ENCODE measurements around the gene OR10G6. TPM values are rescaled to one million over a fixed set of nuclear protein-coding genes. Genes with fewer than 3 reads are reported as not detected.

The OR10G6 gene, protein sequence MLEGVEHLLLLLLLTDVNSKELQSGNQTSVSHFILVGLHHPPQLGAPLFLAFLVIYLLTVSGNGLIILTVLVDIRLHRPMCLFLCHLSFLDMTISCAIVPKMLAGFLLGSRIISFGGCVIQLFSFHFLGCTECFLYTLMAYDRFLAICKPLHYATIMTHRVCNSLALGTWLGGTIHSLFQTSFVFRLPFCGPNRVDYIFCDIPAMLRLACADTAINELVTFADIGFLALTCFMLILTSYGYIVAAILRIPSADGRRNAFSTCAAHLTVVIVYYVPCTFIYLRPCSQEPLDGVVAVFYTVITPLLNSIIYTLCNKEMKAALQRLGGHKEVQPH
- total RNA-seq (2022) (not detected in 2 replicates), Bru-seq, nascent RNA (not detected), BruChase-seq, experiment 1, labeled RNA remaining after a 6-hour chase (not detected), BruChase-seq, experiment 2, labeled RNA remaining after a 2-hour chase (not detected)
- long read RNA-seq, result 0 reads

DNA sequence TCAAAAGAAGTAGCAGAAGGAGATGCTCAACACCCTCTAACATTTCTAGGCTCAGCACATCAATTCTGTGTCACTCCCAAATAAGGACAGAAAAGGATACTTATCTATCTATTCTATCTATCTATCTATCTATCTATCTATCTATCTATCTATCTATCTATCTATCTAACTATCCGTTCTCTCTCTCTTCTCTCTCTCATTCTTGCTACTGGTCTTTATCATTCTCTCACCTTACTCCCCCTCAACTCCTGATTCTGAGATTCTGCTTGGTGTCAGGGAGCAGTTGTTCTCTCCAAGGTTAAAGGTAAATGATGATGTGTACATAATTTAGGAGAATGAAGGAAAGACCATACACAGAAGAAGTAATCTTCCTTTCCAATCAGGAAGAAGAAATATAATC is at the start of gene OR10G6:
Gene OR10G6 (minus strand): TSS at position 43 of the 400 bp plus-strand sequence. CDS start 0 bp downstream, at position 43.
- Mint-ChIP-seq H3K36me3 (ENCODE audit: insufficient read depth, unreplicated experiment) (no peaks in the 10 kb centered on the region), H3K27me3 (ENCODE audit: unreplicated experiment) (no peaks in the 10 kb centered on the region), H3K27ac (ENCODE audit: unreplicated experiment) (no peak within 1 kb of the TSS), H3K9me3 (ENCODE audit: low read depth, unreplicated experiment) (peaks cover 14% of the 10 kb centered on the region), H3K4me1 (ENCODE audit: low read depth, unreplicated experiment) (no peaks in the 10 kb centered on the region), H3K4me3 (ENCODE audit: low read depth, unreplicated experiment) (no peak within 1 kb of the TSS)
- DNase-seq, result no peak
- BruUV-seq (replicated peaks), result no TSS peak
- CTCF ChIA-PET, result no interaction called here
- TF ChIP-seq, protein P1, sequence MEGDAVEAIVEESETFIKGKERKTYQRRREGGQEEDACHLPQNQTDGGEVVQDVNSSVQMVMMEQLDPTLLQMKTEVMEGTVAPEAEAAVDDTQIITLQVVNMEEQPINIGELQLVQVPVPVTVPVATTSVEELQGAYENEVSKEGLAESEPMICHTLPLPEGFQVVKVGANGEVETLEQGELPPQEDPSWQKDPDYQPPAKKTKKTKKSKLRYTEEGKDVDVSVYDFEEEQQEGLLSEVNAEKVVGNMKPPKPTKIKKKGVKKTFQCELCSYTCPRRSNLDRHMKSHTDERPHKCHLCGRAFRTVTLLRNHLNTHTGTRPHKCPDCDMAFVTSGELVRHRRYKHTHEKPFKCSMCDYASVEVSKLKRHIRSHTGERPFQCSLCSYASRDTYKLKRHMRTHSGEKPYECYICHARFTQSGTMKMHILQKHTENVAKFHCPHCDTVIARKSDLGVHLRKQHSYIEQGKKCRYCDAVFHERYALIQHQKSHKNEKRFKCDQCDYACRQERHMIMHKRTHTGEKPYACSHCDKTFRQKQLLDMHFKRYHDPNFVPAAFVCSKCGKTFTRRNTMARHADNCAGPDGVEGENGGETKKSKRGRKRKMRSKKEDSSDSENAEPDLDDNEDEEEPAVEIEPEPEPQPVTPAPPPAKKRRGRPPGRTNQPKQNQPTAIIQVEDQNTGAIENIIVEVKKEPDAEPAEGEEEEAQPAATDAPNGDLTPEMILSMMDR (IDR thresholded peaks at IDR 0.05; ENCODE audit: unreplicated experiment), result no peak
- intact Hi-C loops (cut with micrococcal nuclease; ENCODE audit: unreplicated experiment), result no loop called here

DNA sequence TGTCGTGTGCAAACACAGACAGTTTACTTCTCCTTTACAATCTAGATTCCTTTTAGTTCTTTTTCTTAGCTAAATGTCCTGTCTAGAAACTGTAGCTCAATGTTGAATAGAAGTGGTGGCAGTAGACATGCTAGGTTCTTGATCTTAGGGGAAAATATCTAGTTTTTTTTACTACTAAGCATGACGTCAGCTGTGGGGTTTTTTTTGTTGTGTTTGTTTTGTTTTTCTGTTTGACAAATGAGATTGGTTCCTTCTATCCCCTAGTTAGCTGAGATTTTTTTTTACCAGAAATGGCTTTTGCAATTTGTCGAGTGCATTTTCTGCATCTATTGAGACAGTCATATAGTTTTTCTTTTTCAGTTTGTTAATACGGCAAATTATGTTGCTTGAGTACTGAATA is 48.5 kb upstream of the OR10G6 start:
- no peak for DNase-seq
- no peaks in the 10 kb centered on the region for H3K27me3 Mint-ChIP-seq (ENCODE audit: unreplicated experiment)
- intact Hi-C loops (cut with micrococcal nuclease; ENCODE audit: unreplicated experiment), result no loop called here
- CTCF ChIA-PET, result no interaction called here
- no peak overlapping the region for H3K4me3 Mint-ChIP-seq (ENCODE audit: low read depth, unreplicated experiment)
- no TSS peak for BruUV-seq (replicated peaks)
- H3K27ac Mint-ChIP-seq (ENCODE audit: unreplicated experiment), result no peak overlapping the region
- H3K9me3 Mint-ChIP-seq (ENCODE audit: low read depth, unreplicated experiment), result peaks cover 6% of the 10 kb centered on the region
- no peaks in the 10 kb centered on the region for H3K4me1 Mint-ChIP-seq (ENCODE audit: low read depth, unreplicated experiment)
- no peaks in the 10 kb centered on the region for H3K36me3 Mint-ChIP-seq (ENCODE audit: insufficient read depth, unreplicated experiment)
- TF ChIP-seq, protein P1 (IDR thresholded peaks at IDR 0.05; ENCODE audit: unreplicated experiment), result no peak

DNA sequence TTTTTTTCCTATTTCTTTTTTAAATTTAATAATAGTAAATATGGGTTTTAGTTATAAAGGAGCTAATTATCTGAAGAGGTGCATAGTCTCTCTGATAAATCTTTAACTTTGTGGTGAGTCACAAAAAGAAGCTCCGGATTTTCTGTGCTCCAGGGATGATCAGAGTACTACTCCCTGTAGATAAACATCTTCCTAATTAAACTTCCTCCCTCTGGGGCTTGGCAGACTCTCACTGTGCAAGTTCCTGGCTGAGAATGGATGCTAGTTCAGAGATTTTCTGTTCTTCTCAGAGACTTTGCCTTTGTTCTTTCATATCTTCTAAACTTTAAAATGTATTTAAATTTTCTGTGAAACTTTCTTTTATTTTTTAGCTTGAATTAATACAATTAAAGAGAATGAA is 46.3 kb upstream of the OR10G6 start, which contains the start of gene OR10G7:
Gene OR10G7 (minus strand): TSS at position 72 of the 400 bp plus-strand sequence. CDS start 2,324 bp downstream, outside the sequence.
- Mint-ChIP-seq H3K4me1 (ENCODE audit: low read depth, unreplicated experiment) (no peaks in the 10 kb centered on the region), H3K9me3 (ENCODE audit: low read depth, unreplicated experiment) (peaks cover under 1% of the 10 kb centered on the region), H3K27ac (ENCODE audit: unreplicated experiment) (no peak within 1 kb of the TSS), H3K27me3 (ENCODE audit: unreplicated experiment) (no peaks in the 10 kb centered on the region), H3K4me3 (ENCODE audit: low read depth, unreplicated experiment) (no peak within 1 kb of the TSS), H3K36me3 (ENCODE audit: insufficient read depth, unreplicated experiment) (no peaks in the 10 kb centered on the region)
- intact Hi-C loops (cut with micrococcal nuclease; ENCODE audit: unreplicated experiment), result no loop called here
- TF ChIP-seq, protein P1 (IDR thresholded peaks at IDR 0.05; ENCODE audit: unreplicated experiment), result no peak
- no TSS peak for BruUV-seq (replicated peaks)
- CTCF ChIA-PET, result no interaction called here
- no peak for DNase-seq

DNA sequence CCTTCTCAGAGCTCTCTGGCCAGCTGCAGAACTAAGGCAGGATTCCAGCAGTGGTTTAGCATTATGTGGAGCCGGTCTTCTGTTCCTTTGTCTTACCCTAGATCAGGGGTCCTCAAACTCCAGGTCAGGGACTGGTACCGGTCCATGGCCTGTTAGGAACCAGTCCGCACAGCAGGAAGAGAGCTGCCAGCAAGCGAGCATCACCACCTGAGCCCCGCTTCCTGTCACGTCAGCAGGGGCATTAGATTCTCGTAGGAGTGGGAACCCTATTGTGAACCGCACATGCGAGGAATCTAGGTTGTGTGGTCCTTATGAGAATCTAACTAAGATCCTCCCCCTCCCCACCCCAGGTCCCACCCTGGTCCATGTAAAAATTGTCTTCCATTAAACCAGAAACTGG is 44.6 kb upstream of the OR10G6 start:
- CTCF ChIA-PET, result no interaction called here
- TF ChIP-seq, protein P1 (IDR thresholded peaks at IDR 0.05; ENCODE audit: unreplicated experiment), result no peak
- Mint-ChIP-seq H3K27ac (ENCODE audit: unreplicated experiment) (no peak overlapping the region), H3K27me3 (ENCODE audit: unreplicated experiment) (no peaks in the 10 kb centered on the region), H3K36me3 (ENCODE audit: insufficient read depth, unreplicated experiment) (no peaks in the 10 kb centered on the region), H3K4me3 (ENCODE audit: low read depth, unreplicated experiment) (no peak overlapping the region), H3K4me1 (ENCODE audit: low read depth, unreplicated experiment) (no peaks in the 10 kb centered on the region), H3K9me3 (ENCODE audit: low read depth, unreplicated experiment) (peaks cover 3% of the 10 kb centered on the region)
- DNase-seq, result no peak
- BruUV-seq (replicated peaks), result no TSS peak
- intact Hi-C loops (cut with micrococcal nuclease; ENCODE audit: unreplicated experiment), result no loop called here

Data from Calu3 (cell line).